GOT3 (cell line): ENCODE data around the gene RIMBP3C.
"Not testable (repeated sequence)": the region's sequence is repeated elsewhere in the genome, so short reads cannot be mapped to it uniquely, and the experiment has no call there.

ENCODE experiments used
- DNase-seq: peaks from one replicate; lab custom pipeline; 2025; ENCODE audit warnings: mixed read lengths; lab: John Stamatoyannopoulos, UW

The RIMBP3C gene

DNA sequence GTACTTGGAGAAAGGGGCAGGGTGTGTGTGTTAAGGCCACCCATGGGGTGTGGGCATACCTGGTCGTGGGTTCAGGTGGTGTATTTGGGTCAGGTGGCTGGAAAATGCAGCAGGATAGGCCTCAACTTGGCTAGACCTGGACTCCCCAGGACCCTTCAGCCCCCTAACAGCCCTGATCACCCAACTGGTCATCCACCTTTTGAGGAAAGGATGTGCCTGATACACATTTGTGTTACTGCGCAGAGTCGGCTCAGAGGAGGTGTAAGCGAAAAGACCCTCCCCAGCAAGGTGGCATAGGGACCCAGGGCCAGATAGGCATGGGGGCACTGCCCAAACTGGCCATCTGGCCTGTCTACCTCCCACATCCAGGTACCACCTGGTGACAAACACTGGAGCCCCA, at the start of gene RIMBP3C:
Gene RIMBP3C (minus strand): TSS at position 101 of the 400 bp plus-strand sequence. CDS start 485 bp downstream, outside the sequence.
- DNase-seq: not testable (repeated sequence)

DNA sequence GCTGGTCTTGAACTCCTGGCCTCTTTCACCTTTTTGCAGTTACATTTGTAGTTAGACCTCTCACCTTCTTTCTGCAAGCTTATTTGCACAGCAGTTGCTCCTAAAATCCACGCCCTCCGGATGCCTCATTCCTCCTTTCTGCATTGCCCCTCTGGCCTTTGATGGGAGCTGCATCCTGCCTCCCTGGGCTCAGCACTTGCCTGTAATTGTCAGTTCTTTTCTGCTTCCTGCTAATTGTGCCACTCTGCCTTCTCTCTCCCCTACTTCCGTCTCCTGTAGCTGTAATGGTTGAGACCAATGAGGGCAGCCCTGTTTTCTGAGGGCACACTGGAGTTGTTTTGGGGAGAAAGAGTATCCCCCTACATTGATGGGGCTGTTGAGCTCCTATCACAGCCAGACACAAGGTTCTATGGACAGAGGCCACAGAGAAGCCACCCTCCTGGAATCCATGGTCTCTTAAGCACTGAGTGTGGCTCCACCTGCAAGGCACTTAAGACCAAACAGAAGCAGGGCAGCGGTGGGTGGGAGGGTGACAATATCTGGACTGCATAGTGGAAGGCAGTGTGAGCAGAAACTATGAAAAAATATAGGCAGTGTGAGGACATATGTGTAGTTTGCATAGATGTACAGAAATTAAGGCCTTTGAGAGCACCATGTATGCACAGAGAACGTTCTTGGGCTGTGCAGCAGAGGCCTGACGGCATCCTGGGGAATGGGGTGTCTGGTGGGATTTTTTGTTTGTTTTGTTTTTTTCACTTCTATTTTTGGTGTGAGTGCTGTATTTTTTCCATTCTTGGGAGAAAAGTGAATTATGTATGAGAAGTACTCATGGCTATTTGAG, 48.0 kb upstream of the RIMBP3C start:
- DNase-seq: no peak

GRCh38 chr22:21598302-21598701, 47.0 kb upstream of the RIMBP3C start:
- no peak for DNase-seq

GRCh38 chr22:21596356-21597135, 45.3 kb upstream of the RIMBP3C start:
- not testable (repeated sequence) for DNase-seq

- no peak for DNase-seq
Measured at GRCh38 chr22:21594865-21595452, 43.7 kb upstream of the RIMBP3C start.

GRCh38 chr22:21593406-21594232, 42.4 kb upstream of the RIMBP3C start:
- no peak for DNase-seq

- no peak for DNase-seq
Measured at GRCh38 chr22:21592422-21592821, 41.2 kb upstream of the RIMBP3C start.

DNA sequence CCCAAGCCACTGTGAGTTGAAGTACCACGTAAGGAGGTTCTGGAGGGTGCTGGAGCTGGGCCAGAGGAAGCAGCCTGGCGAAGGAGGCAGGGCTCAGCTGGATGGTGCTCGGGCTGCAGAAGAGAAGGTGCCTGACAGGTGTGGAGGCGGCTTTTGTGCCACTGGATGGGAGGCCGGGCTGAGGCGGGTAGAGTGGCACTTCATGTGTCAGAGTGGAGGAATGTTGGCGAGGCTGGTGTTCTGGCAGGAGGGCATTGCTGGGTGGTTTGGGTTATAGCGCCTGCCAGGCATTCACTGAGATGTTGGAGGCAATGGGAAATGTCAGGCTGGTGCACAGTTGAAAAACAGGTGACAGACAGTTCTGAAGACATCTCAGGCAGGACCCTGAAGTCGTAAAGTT, 40.4 kb upstream of the RIMBP3C start:
- no peak for DNase-seq

- no peak for DNase-seq
Measured at GRCh38 chr22:21590809-21591641, 39.8 kb upstream of the RIMBP3C start.

GRCh38 chr22:21589396-21589795, 38.1 kb upstream of the RIMBP3C start:
- no peak for DNase-seq

DNA sequence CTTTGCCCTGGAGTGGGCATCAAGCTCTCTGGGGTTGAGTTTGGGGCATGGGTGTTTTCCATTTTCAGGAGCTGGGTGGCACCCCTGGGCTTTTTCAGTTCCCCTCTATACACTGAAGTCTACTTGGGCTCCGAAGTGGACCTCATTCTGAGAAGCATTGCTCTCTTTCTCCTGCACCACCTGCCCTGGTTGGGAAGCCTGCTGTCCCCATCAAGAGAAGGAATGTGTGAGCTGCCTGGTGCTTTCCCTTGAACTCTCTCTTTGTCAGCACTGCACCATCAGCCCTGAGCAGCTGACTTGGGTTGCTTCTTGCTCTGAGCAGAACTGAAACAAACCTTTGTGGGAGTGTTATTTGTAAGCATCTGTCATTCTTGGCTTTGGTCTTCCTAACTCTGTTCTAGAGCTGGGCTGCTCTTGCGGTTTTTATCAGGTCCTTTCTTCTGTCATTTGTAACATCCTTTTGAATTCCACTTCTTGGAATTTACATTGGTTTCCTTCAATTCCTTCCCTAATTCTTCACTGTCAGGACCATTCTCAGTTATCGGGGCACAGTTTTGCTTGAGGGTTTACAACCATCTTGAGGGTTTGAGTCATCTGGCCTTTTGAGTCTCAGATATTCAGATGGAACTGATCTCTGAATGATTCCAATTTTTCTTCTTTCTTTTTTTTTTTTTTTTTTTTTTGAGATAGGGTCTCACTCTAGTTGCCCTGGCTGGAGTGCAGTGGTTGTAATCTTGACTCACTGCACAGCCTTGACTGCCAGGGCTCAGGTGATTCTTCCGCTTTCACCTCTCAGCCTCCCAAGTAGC, 36.7 kb upstream of the RIMBP3C start:
- no peak for DNase-seq

DNA sequence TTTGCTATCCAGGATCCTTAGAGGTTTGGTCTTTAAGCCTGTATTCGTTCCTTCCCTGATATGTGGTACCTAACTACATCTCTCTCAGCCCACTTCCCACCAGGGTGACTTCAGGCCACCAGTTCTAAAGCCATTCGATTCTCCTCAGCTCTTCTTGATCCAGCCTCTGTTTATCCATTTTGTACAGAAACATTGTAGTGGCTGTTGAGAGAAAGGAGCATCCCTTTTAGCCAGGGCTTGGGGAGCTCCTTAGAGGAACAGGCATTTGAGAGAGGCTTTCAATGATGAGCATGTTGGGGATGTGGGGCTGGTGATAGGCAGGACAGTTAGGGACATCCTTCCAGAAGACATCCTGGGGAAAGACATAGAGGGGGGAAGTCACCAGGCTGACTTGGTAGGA, 34.1 kb upstream of the RIMBP3C start:
- DNase-seq: no peak

DNA sequence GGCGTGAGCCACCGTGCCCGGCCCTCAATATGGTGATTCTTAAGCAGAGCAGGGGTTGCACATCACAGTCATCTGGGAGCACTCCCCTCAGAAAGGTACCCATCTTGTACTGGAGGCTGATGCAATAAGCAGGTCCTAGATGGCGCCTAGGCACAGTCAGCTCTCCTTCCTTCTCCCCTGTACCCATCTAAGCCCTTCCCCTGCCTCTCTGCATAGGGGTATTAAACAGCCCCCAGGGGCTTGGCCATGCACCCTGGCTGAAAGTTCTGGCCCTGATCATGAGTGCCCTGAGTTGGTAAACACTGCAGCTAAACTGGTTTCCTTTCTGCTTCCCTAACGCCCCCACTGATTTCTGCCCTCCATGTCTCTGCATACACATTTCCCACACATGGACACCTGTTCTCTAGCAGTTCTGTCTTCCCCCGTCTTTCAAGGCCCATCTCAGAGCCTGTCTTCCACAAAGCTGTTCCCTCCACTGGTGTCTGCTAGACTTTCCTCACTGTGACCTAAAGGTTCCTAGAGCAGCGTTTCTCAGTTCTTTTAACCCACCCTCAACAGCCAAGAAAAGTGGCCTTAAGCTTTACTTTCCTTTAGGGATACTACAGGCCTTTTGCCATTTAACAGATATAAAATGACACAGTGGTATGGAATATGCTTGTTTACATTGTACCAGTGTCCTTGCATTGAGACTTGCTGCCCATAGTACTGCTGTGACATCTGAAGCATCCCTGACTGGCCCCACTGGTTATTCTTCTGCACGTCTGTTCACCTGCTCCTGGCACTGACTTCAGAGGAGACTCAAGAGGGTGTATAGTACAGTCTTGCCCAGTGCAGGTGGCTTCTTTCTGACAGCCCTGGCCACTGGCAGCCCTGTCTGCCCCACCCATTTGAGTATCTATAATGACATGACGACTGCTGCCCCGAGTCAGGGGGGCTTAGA, 31.8 kb upstream of the RIMBP3C start:
- DNase-seq: no peak

GRCh38 chr22:21581009-21581713, 29.9 kb upstream of the RIMBP3C start:
- not testable (repeated sequence) for DNase-seq

DNA sequence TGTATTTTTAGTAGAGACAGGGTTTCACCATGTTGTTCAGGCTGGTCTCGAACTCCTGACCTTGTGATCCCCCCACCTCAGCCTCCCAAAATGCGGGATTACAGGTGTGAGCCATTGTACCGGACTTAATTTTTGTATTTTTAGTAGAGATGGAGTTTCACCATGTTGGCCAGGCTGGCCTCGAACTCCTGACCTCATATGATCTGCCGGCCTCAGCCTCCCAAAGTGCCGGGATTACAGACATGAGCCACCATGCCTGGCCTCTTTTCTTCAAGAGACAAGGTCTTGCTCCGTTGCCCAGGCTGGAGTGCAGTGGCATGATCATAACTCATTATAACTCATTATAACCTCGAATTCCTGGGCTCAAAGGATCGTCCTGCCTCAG, 29.4 kb upstream of the RIMBP3C start:
- DNase-seq: not testable (repeated sequence)

- DNase-seq: no peak
Measured at GRCh38 chr22:21579474-21579851, 28.2 kb upstream of the RIMBP3C start.

DNA sequence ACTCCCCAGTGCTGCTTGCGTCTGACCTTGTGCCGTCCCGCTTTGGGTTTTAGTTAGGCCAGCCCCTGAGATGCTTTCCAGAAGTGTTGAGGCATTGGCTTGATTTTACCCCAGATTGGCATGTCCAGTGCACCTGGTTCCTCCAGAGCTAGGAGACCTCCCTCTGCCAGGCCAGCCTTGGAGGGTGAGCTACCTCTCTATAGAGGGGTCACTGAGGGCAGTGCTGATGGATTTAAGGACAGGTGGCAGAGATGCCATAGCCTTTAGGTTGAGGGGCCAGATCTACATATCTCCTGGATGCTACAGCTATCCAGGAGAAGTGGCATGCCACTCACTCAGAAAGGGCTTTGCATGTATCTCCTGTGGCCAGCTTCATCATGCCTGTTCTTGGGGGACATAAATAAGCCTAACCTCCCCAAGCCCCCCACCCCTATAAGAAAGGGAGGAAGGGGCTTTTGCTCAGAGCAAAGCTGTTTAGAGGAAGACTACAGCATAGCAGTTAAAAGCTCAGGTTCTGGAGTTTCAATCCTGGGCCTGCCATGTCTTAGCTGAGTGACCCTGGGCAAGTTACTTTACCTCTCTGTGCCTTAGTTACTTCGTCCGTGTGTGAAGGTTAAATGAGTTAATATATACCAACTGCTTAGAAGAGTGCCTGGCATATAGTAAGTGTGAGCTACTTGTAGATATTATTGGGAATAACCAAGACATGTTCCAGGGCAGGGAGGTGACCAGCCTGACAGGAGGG, 22.7 kb upstream of the RIMBP3C start:
- no peak for DNase-seq
